ENCODE measurements around the gene KIF13A.
"Not testable (repeated sequence)": the region's sequence is repeated elsewhere in the genome, so short reads cannot be mapped to it uniquely, and the experiment has no call there.

Gene KIF13A

GRCh38 chr6:17790489-17790888, 196.9 kb downstream of the KIF13A start:
- DNase-seq (ENCODE audit: low read depth, low spot score) = no peak

- no peak for DNase-seq (ENCODE audit: low read depth, low spot score)
Observed at GRCh38 chr6:17785094-17785787, 202.2 kb downstream of the KIF13A start.

GRCh38 chr6:17780061-17780460, 207.4 kb downstream of the KIF13A start:
- no peak for DNase-seq (ENCODE audit: low read depth, low spot score)

- DNase-seq (ENCODE audit: low read depth, low spot score) = no peak
Observed at GRCh38 chr6:17771609-17772008, 215.8 kb downstream of the KIF13A start.

GRCh38 chr6:17768881-17769280, 218.6 kb downstream of the KIF13A start:
- no peak for DNase-seq (ENCODE audit: low read depth, low spot score)

- no peak for DNase-seq (ENCODE audit: low read depth, low spot score)
Observed at GRCh38 chr6:17768388-17768787, 219.0 kb downstream of the KIF13A start.

GRCh38 chr6:17762651-17763050, 224.8 kb downstream of the KIF13A start:
- DNase-seq (ENCODE audit: low read depth, low spot score) = no peak

GRCh38 chr6:17758119-17758518, 229.3 kb downstream of the KIF13A start:
- DNase-seq (ENCODE audit: low read depth, low spot score) = no peak

GRCh38 chr6:17754254-17754653, 233.2 kb downstream of the KIF13A start:
- DNase-seq (ENCODE audit: low read depth, low spot score) = no peak

- DNase-seq (ENCODE audit: low read depth, low spot score) = not testable (repeated sequence)
Observed at GRCh38 chr6:17745324-17745723, 242.1 kb downstream of the KIF13A start.

GRCh38 chr6:17744757-17745308, 242.6 kb downstream of the KIF13A start:
- not testable (repeated sequence) for DNase-seq (ENCODE audit: low read depth, low spot score)

- no peak for DNase-seq (ENCODE audit: low read depth, low spot score)
Observed at GRCh38 chr6:17744019-17744756, 243.2 kb downstream of the KIF13A start.

- DNase-seq (ENCODE audit: low read depth, low spot score) = no peak
Observed at GRCh38 chr6:17741507-17741906, 245.9 kb downstream of the KIF13A start.

GRCh38 chr6:17740559-17741220, 246.7 kb downstream of the KIF13A start:
- DNase-seq (ENCODE audit: low read depth, low spot score) = no peak

- DNase-seq (ENCODE audit: low read depth, low spot score) = no peak
Observed at GRCh38 chr6:17737704-17738252, 249.7 kb downstream of the KIF13A start.

- DNase-seq (ENCODE audit: low read depth, low spot score) = not testable (repeated sequence)
Observed at GRCh38 chr6:17735311-17735710, 252.1 kb downstream of the KIF13A start.

- DNase-seq (ENCODE audit: low read depth, low spot score) = no peak
Observed at GRCh38 chr6:17730078-17730704, 257.2 kb downstream of the KIF13A start.

- no peak for DNase-seq (ENCODE audit: low read depth, low spot score)
Observed at GRCh38 chr6:17729223-17730077, 258.0 kb downstream of the KIF13A start.

- no peak for DNase-seq (ENCODE audit: low read depth, low spot score)
Observed at GRCh38 chr6:17728551-17729222, 258.7 kb downstream of the KIF13A start.

GRCh38 chr6:17725083-17725482, 262.4 kb downstream of the KIF13A start:
- no peak for DNase-seq (ENCODE audit: low read depth, low spot score)

All from activated naive CD8-positive, alpha-beta T cell treated with anti-CD3 and anti-CD28 coated beads, Interleukin-2, amount 50 U/mL, for 16 hours (primary cell).